HepG2 (cell line): ENCODE data around the gene NSF. TPM values are rescaled to one million over a fixed set of nuclear protein-coding genes. Genes with fewer than 3 reads are reported as not detected.
A peak's percentile ranks its signal among the peaks of the same experiment; 100 is the strongest.

Experiments
- BHLHE40 ChIP-seq: IDR thresholded peaks from 2 replicates; pipeline ENCODE4 v1.6.1; 2011; ENCODE audit warnings: low read length, improper control_type of control experiment
- CHCHD3 ChIP-seq: sonication (generic); formaldehyde crosslinking; IDR thresholded peaks from 2 replicates; pipeline ENCODE4 v1.8.0; 2022; ENCODE audit warnings: mild to moderate bottlenecking, missing genetic modification reagents, moderate library complexity
- EEA1 ChIP-seq: sonication (generic); formaldehyde crosslinking; IDR thresholded peaks from 2 replicates; pipeline ENCODE4 v1.5.1; 2020; ENCODE audit warnings: mild to moderate bottlenecking, missing genetic modification reagents, borderline replicate concordance
- ESRRA ChIP-seq: sonication (generic); formaldehyde crosslinking; IDR thresholded peaks from 2 replicates; pipeline ENCODE4 v1.5.1; 2020; ENCODE audit warnings: mild to moderate bottlenecking, low read depth, missing genetic modification reagents
- HNF4G ChIP-seq, 2 experiments: sonication (generic) in 1 of 2; formaldehyde crosslinking in 1 of 2; IDR thresholded peaks; 2 replicates each; pipeline versions ENCODE4 v1.4.0 to v1.6.1; 2011 to 2020; ENCODE audit warnings: borderline replicate concordance in 2 of 2, low read depth in 2 of 2, mild to moderate bottlenecking in 2 of 2, low read length in 1 of 2, missing genetic modification reagents in 1 of 2, moderate library complexity in 1 of 2
- JUNB ChIP-seq: sonication (generic); formaldehyde crosslinking; IDR thresholded peaks from 2 replicates; pipeline ENCODE4 v1.8.0; 2022; ENCODE audit warnings: missing genetic modification reagents, mild to moderate bottlenecking, borderline replicate concordance
- KLF16 ChIP-seq, 2 experiments: sonication (generic) in 1 of 2; formaldehyde crosslinking in 1 of 2; IDR thresholded peaks; 2 replicates each; pipeline versions ENCODE4 v1.6.1 to v1.8.0; 2016 to 2023; ENCODE audit warnings: missing genetic modification reagents in 2 of 2, missing compliant biosample characterization in 1 of 2
- RCOR2 ChIP-seq: IDR thresholded peaks from 2 replicates; pipeline ENCODE4 v1.6.1; 2016; ENCODE audit warnings: missing biosample characterization, missing genetic modification reagents
- SATB2 ChIP-seq: sonication (generic); formaldehyde crosslinking; IDR thresholded peaks from 2 replicates; pipeline ENCODE4 v1.5.0; 2020; ENCODE audit warnings: missing genetic modification reagents
- SIX4 ChIP-seq: sonication (generic); formaldehyde crosslinking; IDR thresholded peaks from 2 replicates; pipeline ENCODE4 v1.4.0; 2020; ENCODE audit warnings: missing genetic modification reagents
- SMARCC2 ChIP-seq: fragments of 450-650 bp; IDR thresholded peaks from 2 replicates; pipeline ENCODE4 v1.6.1; 2017; ENCODE audit warnings: antibody characterized with exemption, mild to moderate bottlenecking
- SNRNP70 ChIP-seq: fragments of 200-400 bp; formaldehyde crosslinking; IDR thresholded peaks from 2 replicates; pipeline ENCODE4 v1.6.1; 2017; ENCODE audit warnings: mild to moderate bottlenecking, low read depth, low read length, moderate library complexity
- ZBTB7B ChIP-seq: sonication (generic); formaldehyde crosslinking; IDR thresholded peaks from 2 replicates; pipeline ENCODE4 v1.4.0; 2020; ENCODE audit warnings: missing genetic modification reagents
- ZNF160 ChIP-seq: sonication (generic); formaldehyde crosslinking; IDR thresholded peaks from 2 replicates; pipeline ENCODE4 v1.8.0; 2022; ENCODE audit warnings: mild to moderate bottlenecking, inconsistent platforms, missing genetic modification reagents
- ZNF20 ChIP-seq: sonication (generic); formaldehyde crosslinking; IDR thresholded peaks from 2 replicates; pipeline ENCODE4 v1.4.0; 2020; ENCODE audit warnings: mild to moderate bottlenecking, moderate library complexity, missing genetic modification reagents
- ZNF292 ChIP-seq: sonication (generic); formaldehyde crosslinking; IDR thresholded peaks from 2 replicates; pipeline ENCODE4 v1.8.1; 2022; ENCODE audit warnings: mild to moderate bottlenecking, low read depth, missing genetic modification reagents, borderline replicate concordance
- ZNF556 ChIP-seq: sonication (generic); formaldehyde crosslinking; IDR thresholded peaks from 2 replicates; pipeline ENCODE4 v1.4.0; 2020; ENCODE audit warnings: mild to moderate bottlenecking, missing genetic modification reagents, borderline replicate concordance
- ZNF672 ChIP-seq: sonication (generic); formaldehyde crosslinking; IDR thresholded peaks from 2 replicates; pipeline ENCODE4 v1.8.1; 2022; ENCODE audit warnings: missing genetic modification reagents
- polyA plus RNA-seq, 8 experiments: library from polyadenylated mRNA; depleted of rRNA in 3 of 8; stranded (reverse) in 7 of 8; unstranded in 1 of 8; fragments of >200 nt; fragmentation: Illumina TruSeq in 4 of 8; extraction: Trizol in 4 of 8; gene quantifications; 2 replicates each; pipeline versions ENCODE4 v1.2.1 to v1.2.3, GENCODE V29; 2011 to 2016; ENCODE audit warnings: low read depth in 4 of 8, missing spikeins in 1 of 8, mixed read lengths in 1 of 8; ENCODE audit not compliant: insufficient read depth in 1 of 8
- total RNA-seq, 5 experiments: library from RNA; depleted of rRNA; stranded (reverse); fragments of >200 nt; fragmentation: Illumina TruSeq; extraction: Trizol; gene quantifications; 2 replicates each; pipeline ENCODE4 v1.2.3, GENCODE V29; 2016; ENCODE audit warnings: low read depth in 1 of 5
- TF ChIP-seq, protein P1 (sequence below): IDR thresholded peaks from 2 replicates; pipeline ENCODE4 v1.6.1; 2016; ENCODE audit warnings: low read depth
- TF ChIP-seq, protein P2 (sequence below): sonication (generic); formaldehyde crosslinking; IDR thresholded peaks from 2 replicates; pipeline ENCODE4 v1.5.0; 2020; ENCODE audit warnings: missing genetic modification reagents
- TF ChIP-seq, protein P3 (sequence below): IDR thresholded peaks from 2 replicates; pipeline ENCODE4 v1.6.1; 2016; ENCODE audit warnings: missing genetic modification reagents, missing compliant biosample characterization
- TF ChIP-seq, protein P4 (sequence below): sonication (generic); formaldehyde crosslinking; IDR thresholded peaks from 2 replicates; pipeline ENCODE4; 2020; ENCODE audit warnings: missing genetic modification reagents, mild to moderate bottlenecking, borderline replicate concordance

Gene NSF
- total and polyA plus RNA-seq, 2 of the 13 experiments (the other 11 are each of a cell fraction or from before 2014, with no cell fraction given): 21.9 to 37.8 TPM

DNA sequence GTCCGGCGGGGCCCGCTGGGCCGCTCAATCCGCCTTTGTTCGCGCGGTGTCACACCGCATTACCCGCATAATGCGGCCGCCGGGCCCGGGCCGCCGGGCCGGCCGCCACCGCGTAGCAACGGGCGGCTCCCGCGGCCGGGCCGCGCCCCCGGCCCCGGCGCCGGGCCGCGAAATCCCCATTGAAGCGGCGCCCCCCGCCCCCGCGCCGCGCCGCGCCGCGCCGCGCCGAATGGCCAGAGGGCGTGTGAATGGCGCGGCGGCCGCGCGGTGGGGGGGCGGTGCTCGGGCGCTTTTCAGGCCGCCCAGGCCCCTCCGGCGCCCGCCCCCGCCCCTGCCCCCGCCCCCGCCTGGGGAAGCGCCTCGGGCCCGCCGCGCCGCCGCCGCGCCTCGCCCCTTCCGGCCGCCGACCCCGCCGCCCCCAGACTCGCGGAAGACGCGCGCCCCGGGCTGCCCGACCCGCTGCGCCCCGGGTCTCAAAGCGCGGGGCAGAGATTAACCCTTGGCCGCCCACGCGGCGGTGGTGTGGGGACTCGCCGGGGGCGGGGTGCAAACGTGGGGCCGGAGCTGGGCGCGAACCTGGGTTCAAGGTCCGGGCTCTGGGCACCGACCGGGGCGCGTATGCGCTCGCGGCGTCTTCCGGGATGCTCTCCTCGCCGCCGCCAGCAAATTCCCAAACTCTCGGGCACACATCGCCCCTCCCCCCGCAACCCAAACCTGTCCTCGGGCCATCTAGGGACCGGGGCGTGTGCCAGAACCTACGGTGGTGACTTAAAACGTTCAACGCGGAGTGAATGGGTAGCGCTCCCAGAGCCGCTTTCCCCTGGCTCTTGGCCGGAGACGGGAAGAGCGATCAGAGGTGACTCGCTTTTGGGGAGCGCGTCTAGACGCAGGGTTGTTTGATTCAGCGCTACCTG lies 181.3 kb downstream of the NSF start (continued):
- TF ChIP-seq ZNF556 (CRISPR knock-in tag) (peak; percentile 39; the same call in 1 of the 2 replicates), ZNF20 (CRISPR knock-in tag) (0 out of 2 replicates have a peak, but pooled peaks have one; percentile 67), KLF16 (CRISPR knock-in tag; IDR thresholded peaks at IDR 0.05) (peak in 1 of 2 experiments; percentile 82; a peak in 2 of 4 replicates), ZNF292 (peak; percentile 70; the same call in 1 of the 2 replicates), ZNF160 (CRISPR knock-in tag) (peak; percentile 90), CHCHD3 (CRISPR knock-in tag) (0 out of 2 replicates have a peak, but pooled peaks have one; percentile 25), ZBTB7B (CRISPR knock-in tag) (peak; percentile 91), SIX4 (0 out of 2 replicates have a peak, but pooled peaks have one; percentile 10), SMARCC2 (no peak), SATB2 (CRISPR knock-in tag) (0 out of 2 replicates have a peak, but pooled peaks have one; percentile 67), JUNB (CRISPR knock-in tag) (no peak), ESRRA (CRISPR knock-in tag) (peak; percentile 74; the same call in 1 of the 2 replicates), HNF4G (IDR thresholded peaks at IDR 0.05; ENCODE audit: borderline replicate concordance, low read depth, low read length) (peak; percentile 93), HNF4G (CRISPR knock-in tag; IDR thresholded peaks at IDR 0.05; ENCODE audit: borderline replicate concordance, low read depth) (peak; percentile 93), RCOR2 (CRISPR knock-in tag) (peak; percentile 70), ZNF672 (CRISPR knock-in tag) (no peak), EEA1 (0 out of 2 replicates have a peak, but pooled peaks have one; percentile 66), BHLHE40 (no peak), SNRNP70 (no peak)
- TF ChIP-seq, protein P1, sequence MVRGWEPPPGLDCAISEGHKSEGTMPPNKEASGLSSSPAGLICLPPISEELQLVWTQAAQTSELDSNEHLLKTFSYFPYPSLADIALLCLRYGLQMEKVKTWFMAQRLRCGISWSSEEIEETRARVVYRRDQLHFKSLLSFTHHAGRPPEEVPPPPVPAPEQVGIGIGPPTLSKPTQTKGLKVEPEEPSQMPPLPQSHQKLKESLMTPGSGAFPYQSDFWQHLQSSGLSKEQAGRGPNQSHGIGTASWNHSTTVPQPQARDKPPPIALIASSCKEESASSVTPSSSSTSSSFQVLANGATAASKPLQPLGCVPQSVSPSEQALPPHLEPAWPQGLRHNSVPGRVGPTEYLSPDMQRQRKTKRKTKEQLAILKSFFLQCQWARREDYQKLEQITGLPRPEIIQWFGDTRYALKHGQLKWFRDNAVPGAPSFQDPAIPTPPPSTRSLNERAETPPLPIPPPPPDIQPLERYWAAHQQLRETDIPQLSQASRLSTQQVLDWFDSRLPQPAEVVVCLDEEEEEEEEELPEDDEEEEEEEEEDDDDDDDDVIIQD: peak; percentile 19; the same call in 1 of the 2 replicates
- TF ChIP-seq, protein P2, sequence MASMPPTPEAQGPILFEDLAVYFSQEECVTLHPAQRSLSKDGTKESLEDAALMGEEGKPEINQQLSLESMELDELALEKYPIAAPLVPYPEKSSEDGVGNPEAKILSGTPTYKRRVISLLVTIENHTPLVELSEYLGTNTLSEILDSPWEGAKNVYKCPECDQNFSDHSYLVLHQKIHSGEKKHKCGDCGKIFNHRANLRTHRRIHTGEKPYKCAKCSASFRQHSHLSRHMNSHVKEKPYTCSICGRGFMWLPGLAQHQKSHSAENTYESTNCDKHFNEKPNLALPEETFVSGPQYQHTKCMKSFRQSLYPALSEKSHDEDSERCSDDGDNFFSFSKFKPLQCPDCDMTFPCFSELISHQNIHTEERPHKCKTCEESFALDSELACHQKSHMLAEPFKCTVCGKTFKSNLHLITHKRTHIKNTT (CRISPR knock-in tag): no peak
- TF ChIP-seq, protein P3, sequence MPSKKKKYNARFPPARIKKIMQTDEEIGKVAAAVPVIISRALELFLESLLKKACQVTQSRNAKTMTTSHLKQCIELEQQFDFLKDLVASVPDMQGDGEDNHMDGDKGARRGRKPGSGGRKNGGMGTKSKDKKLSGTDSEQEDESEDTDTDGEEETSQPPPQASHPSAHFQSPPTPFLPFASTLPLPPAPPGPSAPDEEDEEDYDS (CRISPR knock-in tag): no peak
- TF ChIP-seq, protein P4, sequence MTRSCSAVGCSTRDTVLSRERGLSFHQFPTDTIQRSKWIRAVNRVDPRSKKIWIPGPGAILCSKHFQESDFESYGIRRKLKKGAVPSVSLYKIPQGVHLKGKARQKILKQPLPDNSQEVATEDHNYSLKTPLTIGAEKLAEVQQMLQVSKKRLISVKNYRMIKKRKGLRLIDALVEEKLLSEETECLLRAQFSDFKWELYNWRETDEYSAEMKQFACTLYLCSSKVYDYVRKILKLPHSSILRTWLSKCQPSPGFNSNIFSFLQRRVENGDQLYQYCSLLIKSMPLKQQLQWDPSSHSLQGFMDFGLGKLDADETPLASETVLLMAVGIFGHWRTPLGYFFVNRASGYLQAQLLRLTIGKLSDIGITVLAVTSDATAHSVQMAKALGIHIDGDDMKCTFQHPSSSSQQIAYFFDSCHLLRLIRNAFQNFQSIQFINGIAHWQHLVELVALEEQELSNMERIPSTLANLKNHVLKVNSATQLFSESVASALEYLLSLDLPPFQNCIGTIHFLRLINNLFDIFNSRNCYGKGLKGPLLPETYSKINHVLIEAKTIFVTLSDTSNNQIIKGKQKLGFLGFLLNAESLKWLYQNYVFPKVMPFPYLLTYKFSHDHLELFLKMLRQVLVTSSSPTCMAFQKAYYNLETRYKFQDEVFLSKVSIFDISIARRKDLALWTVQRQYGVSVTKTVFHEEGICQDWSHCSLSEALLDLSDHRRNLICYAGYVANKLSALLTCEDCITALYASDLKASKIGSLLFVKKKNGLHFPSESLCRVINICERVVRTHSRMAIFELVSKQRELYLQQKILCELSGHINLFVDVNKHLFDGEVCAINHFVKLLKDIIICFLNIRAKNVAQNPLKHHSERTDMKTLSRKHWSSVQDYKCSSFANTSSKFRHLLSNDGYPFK (CRISPR knock-in tag): peak; percentile 74; the same call in 1 of the 2 replicates
